Gastroesophageal sphincter (tissue), 4 donors: Measurements from ENCODE around the gene COL5A1. TPM values are rescaled to one million over a fixed set of nuclear protein-coding genes. Genes with fewer than 3 reads are reported as not detected.

ENCODE experiments used
- ATAC-seq: fragments of 150-250 bp; one replicate; pipeline ENCODE4 v1.9.1; 2016; ENCODE audit warnings: mild to moderate bottlenecking, moderate library complexity
- H3K27ac ChIP-seq, 4 donors: fragments of 200-600 bp; sonication (generic) in 3 of 4; 1 replicate in 3 of 4; 2 replicates in 1 of 4; pipeline ENCODE4 v1.5.1; 2016 to 2019
- H3K27me3 ChIP-seq: fragments of 200-600 bp; sonication (generic); one replicate; pipeline ENCODE4 v1.5.1; 2019
- H3K36me3 ChIP-seq, 2 donors: fragments of 200-600 bp; sonication (generic); one replicate each; pipeline ENCODE4 v1.5.1; 2019; ENCODE audit warnings: control low read depth in 1 of 2
- H3K4me1 ChIP-seq, 3 donors: fragments of 200-600 bp; sonication (generic); 1 replicate in 2 of 3; 2 replicates in 1 of 3; pipeline ENCODE4 v1.5.1; 2016 to 2019; ENCODE audit warnings: control low read depth in 2 of 3
- H3K4me3 ChIP-seq, 2 donors: fragments of 200-600 bp; sonication (generic); one replicate each; pipeline ENCODE4 v1.5.1; 2019; ENCODE audit warnings: mild to moderate bottlenecking in 1 of 2, moderate library complexity in 1 of 2
- H3K9me3 ChIP-seq, 3 donors: fragments of 200-600 bp; sonication (generic); one replicate each; pipeline ENCODE4 v1.5.1; 2017 to 2019; ENCODE audit warnings: control low read depth in 2 of 3
- EP300 ChIP-seq: sonication (generic); formaldehyde crosslinking; IDR thresholded peaks from one replicate; pipeline ENCODE4 v1.6.1; 2017; ENCODE audit warnings: antibody characterized with exemption, mild to moderate bottlenecking
- POLR2A ChIP-seq, 2 donors: fragments of 450-650 bp; IDR thresholded peaks; one replicate each; pipeline ENCODE4 v1.6.1; 2017; ENCODE audit warnings: antibody characterized with exemption in 2 of 2, mild to moderate bottlenecking in 2 of 2, moderate library complexity in 1 of 2
- POLR2AphosphoS5 ChIP-seq: sonication (generic); formaldehyde crosslinking; IDR thresholded peaks from one replicate; pipeline ENCODE4 v1.6.1; 2017; ENCODE audit warnings: antibody characterized with exemption
- WGBS, 2 donors: methylation state at CpG; one replicate each; pipeline ENCODE4 v1.1.5; 2018; ENCODE audit warnings: low coverage in 1 of 2; 5-methylcytosine and 5-hydroxymethylcytosine counted together
- total RNA-seq, 4 donors: library from RNA; depleted of rRNA; stranded (reverse); fragments of >200 nt; gene quantifications; one replicate each; pipeline ENCODE4 v1.1.0, GENCODE V29; 2016
- TF ChIP-seq, protein P1 (sequence below), 4 experiments: fragments of 200-600 bp in 2 of 4; fragments of 450-650 bp in 2 of 4; sonication (generic) in 1 of 4; IDR thresholded peaks; one replicate each; pipeline ENCODE4 v1.5.1; 2017 to 2019; ENCODE audit warnings: antibody characterized with exemption in 4 of 4, mild to moderate bottlenecking in 2 of 4, moderate library complexity in 2 of 4

Gene COL5A1
- total RNA-seq, 4 donors from 2014 or later, result 48.5 to 86.4 (median 74.9) TPM

DNA sequence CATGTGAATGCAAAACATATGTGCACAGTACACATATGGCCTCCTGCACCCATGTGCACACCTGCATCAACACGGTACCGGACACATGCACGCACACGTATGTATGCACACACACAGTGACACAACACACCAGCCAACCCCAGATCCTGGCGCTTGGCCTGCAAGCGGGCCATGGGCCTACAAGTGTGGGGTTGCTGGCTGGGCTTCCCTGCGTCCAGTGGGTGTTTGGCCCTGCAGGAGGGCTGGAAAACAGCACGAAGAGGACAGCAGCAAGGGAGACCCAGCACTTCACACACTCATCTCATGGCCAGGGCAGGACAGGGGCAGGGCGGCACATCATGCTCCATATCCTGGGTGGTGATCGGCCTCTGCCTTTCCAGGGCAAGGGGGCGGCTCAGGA lies 77.7 kb downstream of the COL5A1 start:
- peaks cover 0 to 80% (median 5%) of the 10 kb centered on the region in 3 donors for H3K4me1 ChIP-seq
- H3K27ac ChIP-seq, result no peak overlapping the region

DNA sequence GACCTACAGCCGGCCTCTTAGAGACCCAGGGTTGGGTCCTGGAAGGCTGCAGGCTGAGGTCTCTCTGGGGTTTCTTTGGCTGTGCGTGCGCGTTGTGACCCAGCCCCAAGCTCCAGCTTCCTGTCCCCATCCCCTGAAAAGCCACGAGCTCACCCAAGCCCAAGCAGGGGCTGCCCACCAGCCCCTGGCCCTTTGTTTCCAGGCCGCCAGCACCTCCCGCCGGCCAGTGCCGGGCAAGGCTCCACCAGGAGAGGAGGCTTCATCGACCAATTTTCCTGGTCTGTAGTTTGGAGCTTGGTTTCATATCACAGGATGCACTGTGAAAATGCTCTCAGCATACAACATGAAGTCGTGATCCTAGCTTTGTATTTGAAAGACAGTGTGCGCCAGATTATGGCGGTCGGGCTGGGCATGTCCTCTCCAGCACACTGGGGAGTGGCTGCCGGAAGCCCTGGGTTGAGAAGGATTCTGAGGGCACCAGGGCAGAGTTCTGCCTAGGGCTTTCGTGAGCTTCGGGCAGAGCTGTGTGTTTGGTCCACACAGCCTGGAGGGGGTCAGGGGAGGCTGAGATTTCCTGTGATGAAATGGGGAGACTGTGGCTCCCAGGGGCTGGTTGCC lies 78.6 kb downstream of the COL5A1 start:
- Histone ChIP-seq H3K36me3 (peaks cover 0 to 35% of the 10 kb centered on the region in 2 donors), H3K27ac (peak overlapping the region in 2 of 4 donors; percentile 7 to 20), H3K9me3 (no peaks in the 10 kb centered on the region), H3K4me1 (peaks cover 0 to 89% (median 6%) of the 10 kb centered on the region in 3 donors), H3K4me3 (no peak overlapping the region), H3K27me3 (no peaks in the 10 kb centered on the region)
- no peak for TF ChIP-seq POLR2A (IDR thresholded peaks at IDR 0.05)
- TF ChIP-seq, protein P1, sequence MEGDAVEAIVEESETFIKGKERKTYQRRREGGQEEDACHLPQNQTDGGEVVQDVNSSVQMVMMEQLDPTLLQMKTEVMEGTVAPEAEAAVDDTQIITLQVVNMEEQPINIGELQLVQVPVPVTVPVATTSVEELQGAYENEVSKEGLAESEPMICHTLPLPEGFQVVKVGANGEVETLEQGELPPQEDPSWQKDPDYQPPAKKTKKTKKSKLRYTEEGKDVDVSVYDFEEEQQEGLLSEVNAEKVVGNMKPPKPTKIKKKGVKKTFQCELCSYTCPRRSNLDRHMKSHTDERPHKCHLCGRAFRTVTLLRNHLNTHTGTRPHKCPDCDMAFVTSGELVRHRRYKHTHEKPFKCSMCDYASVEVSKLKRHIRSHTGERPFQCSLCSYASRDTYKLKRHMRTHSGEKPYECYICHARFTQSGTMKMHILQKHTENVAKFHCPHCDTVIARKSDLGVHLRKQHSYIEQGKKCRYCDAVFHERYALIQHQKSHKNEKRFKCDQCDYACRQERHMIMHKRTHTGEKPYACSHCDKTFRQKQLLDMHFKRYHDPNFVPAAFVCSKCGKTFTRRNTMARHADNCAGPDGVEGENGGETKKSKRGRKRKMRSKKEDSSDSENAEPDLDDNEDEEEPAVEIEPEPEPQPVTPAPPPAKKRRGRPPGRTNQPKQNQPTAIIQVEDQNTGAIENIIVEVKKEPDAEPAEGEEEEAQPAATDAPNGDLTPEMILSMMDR (IDR thresholded peaks at IDR 0.05), result no peak
- TF ChIP-seq POLR2AphosphoS5, result no peak
- no peak for TF ChIP-seq EP300
- WGBS, 2 donors, result no CpG with 5 or more reads among the region's 17 CpGs
- ATAC-seq, result no peak

More for the DNA sequence above, 77.7 kb downstream of the COL5A1 start:
- ATAC-seq, result no peak
- H3K27me3 ChIP-seq, result no peaks in the 10 kb centered on the region
- TF ChIP-seq POLR2A (IDR thresholded peaks at IDR 0.05) (no peak), EP300 (no peak), POLR2AphosphoS5 (no peak)
- TF ChIP-seq, protein P1 (IDR thresholded peaks at IDR 0.05), result no peak
- peaks cover 0 to 35% of the 10 kb centered on the region in 2 donors for H3K36me3 ChIP-seq
- 100% methylated on average over 2 of the region's 11 CpGs; no CpG with 5 or more reads in 1 of the 2 donors for WGBS, 2 donors
- H3K9me3 ChIP-seq, result no peaks in the 10 kb centered on the region
- H3K4me3 ChIP-seq, result no peak overlapping the region

DNA sequence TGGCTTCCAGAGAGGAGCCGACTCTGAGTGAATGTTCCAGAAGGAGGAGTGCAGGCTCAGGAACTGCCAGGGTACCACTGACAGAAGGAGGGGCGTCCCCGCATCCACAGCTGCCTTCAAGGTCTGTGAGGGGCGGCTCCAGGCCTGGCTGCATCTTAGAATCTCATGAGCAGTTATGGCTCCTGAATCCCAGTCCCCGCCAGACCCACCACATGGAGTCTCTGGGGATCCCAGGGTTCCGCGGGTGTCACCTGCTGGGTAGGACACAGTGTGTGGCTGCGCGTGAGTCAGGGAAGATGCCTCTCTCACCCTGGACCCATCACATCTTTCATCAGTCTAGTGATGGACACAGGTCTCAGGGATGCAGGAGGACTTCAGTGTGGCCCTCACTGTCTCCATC lies 79.2 kb downstream of the COL5A1 start:
- WGBS, 2 donors, result no CpG with 5 or more reads among the region's 9 CpGs
- Histone ChIP-seq H3K9me3 (no peaks in the 10 kb centered on the region), H3K27ac (peak overlapping the region in 2 of 4 donors; percentile 7 to 20), H3K36me3 (peaks cover 0 to 35% of the 10 kb centered on the region in 2 donors), H3K4me3 (no peak overlapping the region), H3K27me3 (no peaks in the 10 kb centered on the region), H3K4me1 (peaks cover 0 to 95% (median 6%) of the 10 kb centered on the region in 3 donors)
- no peak for ATAC-seq
- no peak for TF ChIP-seq EP300
- TF ChIP-seq, protein P1 (IDR thresholded peaks at IDR 0.05), result no peak
- no peak for TF ChIP-seq POLR2AphosphoS5
- no peak for TF ChIP-seq POLR2A (IDR thresholded peaks at IDR 0.05)

DNA sequence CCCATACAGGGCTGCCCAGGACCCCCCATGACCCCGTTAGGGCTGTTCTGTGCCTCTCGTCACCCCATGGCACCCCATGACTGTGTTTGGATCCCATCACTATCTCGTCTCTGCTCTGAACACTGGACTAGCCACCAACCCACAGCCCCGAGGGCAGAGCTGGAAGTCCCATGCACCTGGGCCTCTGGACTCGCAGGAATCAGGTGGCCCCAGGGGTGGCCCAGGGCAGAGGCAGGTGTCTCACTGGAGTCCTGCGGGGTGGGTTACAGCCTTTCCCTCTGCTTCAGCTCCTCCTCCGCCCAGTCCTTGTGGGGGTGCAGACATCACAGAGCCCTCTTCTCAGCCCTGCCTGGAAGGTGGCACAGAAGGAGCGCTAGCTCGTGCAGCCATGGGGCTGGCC lies 79.7 kb downstream of the COL5A1 start:
- Histone ChIP-seq H3K27ac (peak overlapping the region in 2 of 4 donors; percentile 7 to 14), H3K36me3 (peaks cover 0 to 31% of the 10 kb centered on the region in 2 donors), H3K9me3 (no peaks in the 10 kb centered on the region), H3K4me3 (no peak overlapping the region), H3K4me1 (peaks cover 0 to 93% (median 6%) of the 10 kb centered on the region in 3 donors), H3K27me3 (no peaks in the 10 kb centered on the region)
- TF ChIP-seq POLR2A (IDR thresholded peaks at IDR 0.05), result no peak
- TF ChIP-seq EP300, result no peak
- no peak for TF ChIP-seq POLR2AphosphoS5
- TF ChIP-seq, protein P1 (IDR thresholded peaks at IDR 0.05), result no peak
- WGBS, 2 donors, result 46% methylated on average over 4 of the region's 9 CpGs; no CpG with 5 or more reads in 1 of the 2 donors
- no peak for ATAC-seq

DNA sequence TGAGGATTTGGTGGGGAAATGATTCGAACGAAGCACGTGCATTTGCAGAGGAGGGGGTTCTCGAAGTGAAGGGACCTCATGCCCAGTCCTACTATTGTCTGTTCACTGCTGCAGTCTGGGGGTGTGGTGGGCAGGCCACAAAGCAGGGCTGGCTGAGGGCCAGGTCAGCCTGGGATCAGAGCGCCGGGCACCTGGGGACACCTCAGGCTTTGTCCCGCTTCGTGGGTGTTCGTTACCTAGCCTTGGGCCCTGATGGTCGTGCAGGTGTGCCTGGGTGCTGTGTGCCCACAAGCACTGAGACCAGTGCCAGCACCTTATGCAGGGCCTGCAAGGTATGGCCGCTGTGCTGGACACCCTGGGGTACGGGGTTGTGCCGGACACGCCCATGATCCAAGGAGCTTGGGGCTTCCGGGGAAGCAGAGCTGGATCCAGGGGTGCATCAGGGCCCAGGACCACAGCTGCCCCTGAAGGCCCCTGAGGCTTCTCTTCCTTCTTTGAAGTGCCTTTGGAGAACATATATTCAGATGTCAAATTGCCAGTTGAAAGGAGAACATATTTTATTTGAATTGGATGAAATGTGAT lies 80.6 kb downstream of the COL5A1 start:
- Histone ChIP-seq H3K36me3 (peaks cover 0 to 25% of the 10 kb centered on the region in 2 donors), H3K9me3 (no peaks in the 10 kb centered on the region), H3K4me3 (no peak overlapping the region), H3K4me1 (peaks cover 0 to 85% (median 6%) of the 10 kb centered on the region in 3 donors), H3K27ac (peak overlapping the region in 2 of 4 donors; percentile 30 to 51), H3K27me3 (no peaks in the 10 kb centered on the region)
- 60 to 85% methylated on average over 1 to 4 of the region's 15 CpGs for WGBS, 2 donors
- ATAC-seq, result no peak
- TF ChIP-seq, protein P1 (IDR thresholded peaks at IDR 0.05), result no peak
- no peak for TF ChIP-seq POLR2A (IDR thresholded peaks at IDR 0.05)
- no peak for TF ChIP-seq EP300
- TF ChIP-seq POLR2AphosphoS5, result no peak
